ENCODE results near the gene FEZF1. TPM values are rescaled to one million over a fixed set of nuclear protein-coding genes. Genes with fewer than 3 reads are reported as not detected.

Gene FEZF1
- total and polyA plus RNA-seq, 2 of the 13 experiments (the other 11 are each of a cell fraction or from before 2014, with no cell fraction given) = not detected

GRCh38 chr7:122301858-122302760, 2.4 kb downstream of the FEZF1 start:
- no peaks in the 10 kb centered on the region for H3K9me3 ChIP-seq (ENCODE audit: low read length)
- WGBS (ENCODE audit: low lambda C conversion rate) = 11% methylated on average over 13 of the region's 35 CpGs
- ATAC-seq = no peak
- H3K27ac ChIP-seq (ENCODE audit: extremely low read length, insufficient read depth, low read length) = no peak overlapping the region
- peaks cover 15% of the 10 kb centered on the region for H3K4me1 ChIP-seq (ENCODE audit: insufficient read depth, low read length)
- in situ Hi-C loops (cut with HindIII; ENCODE audit: extremely low pct_ligation_motif_present, low pct_unique_long_range_greater_than_20kb) = no loop called here
- CTCF ChIA-PET (ENCODE audit: low intra/inter-chr PET ratio, low total read pairs) = no interaction called here
- no peaks in the 10 kb centered on the region for H3K36me3 ChIP-seq (replicated peaks in 1 of 2; ENCODE audit: control insufficient read depth in 1 of 2, insufficient read depth in 2 of 2, low read length in 2 of 2)
- BruUV-seq (replicated peaks) = no TSS peak
- H3K27me3 ChIP-seq (ENCODE audit: control insufficient read depth in 1 of 2, insufficient read depth in 2 of 2, low read length in 2 of 2) = peaks cover 13 to 79% of the 10 kb centered on the region in 2 experiments
- H4K20me1 ChIP-seq (ENCODE audit: insufficient read depth, low read length) = no peaks in the 10 kb centered on the region
- no peaks in the 10 kb centered on the region for H3K79me2 ChIP-seq (ENCODE audit: insufficient read depth, low read length)
- intact Hi-C loops (cut with micrococcal nuclease; ENCODE audit: unreplicated experiment) = loop anchor here (5.0 kb wide), 1 partner anchor 230 kb away; no protein-coding TSS in a partner anchor
- no peak overlapping the region for H2AFZ ChIP-seq (ENCODE audit: low read length)
- no peak for DNase-seq (ENCODE audit: low spot score)
- H3K4me2 ChIP-seq (ENCODE audit: low read depth, low read length) = peak overlapping the region; percentile 27; the same call in 1 of the 2 replicates
- POLR2A ChIA-PET = no interaction called here
- FAIRE-seq = no peak
- no peak overlapping the region for H3K4me3 ChIP-seq (replicated peaks in 1 of 3; ENCODE audit: insufficient read depth in 1 of 3, low read depth in 2 of 3, low read length in 3 of 3)
- H3K9ac ChIP-seq (ENCODE audit: insufficient read depth, low read depth, low read length) = no peak overlapping the region
- TF ChIP-seq SRF (IDR thresholded peaks at IDR 0.05; ENCODE audit: low read depth, low read length) (no peak), ZBTB33 (CRISPR knock-in tag; IDR thresholded peaks at IDR 0.05) (peak; percentile 51; the same call in 1 of the 2 replicates), HNRNPLL (IDR thresholded peaks at IDR 0.05; ENCODE audit: low read depth, low read length, poor library complexity, severe bottlenecking) (peak; percentile 90), MNT (IDR thresholded peaks at IDR 0.05) (peak; percentile 13; the same call in 1 of the 2 replicates), ZNF350 (CRISPR knock-in tag; IDR thresholded peaks at IDR 0.05; ENCODE audit: borderline replicate concordance, low read depth) (no peak), GRHL1 (CRISPR knock-in tag; conservative IDR thresholded peaks at IDR 0.05) (no peak)

Data from HepG2 (cell line).